OCI-LY3 (cell line): ENCODE data around the gene SLC19A3.
"Not testable (repeated sequence)": the region's sequence is repeated elsewhere in the genome, so short reads cannot be mapped to it uniquely, and the experiment has no call there.

Source experiments
- H2AFZ ChIP-seq: fragments of 200-600, 300-600 bp; shearing (Covaris generic); 2 replicates; pipeline ENCODE4 v1.6.0; 2014; ENCODE audit warnings: antibody characterized with exemption, low read depth, low read length
- H3K27ac ChIP-seq: fragments of 200-600, 300-600 bp; sonication (generic); 2 replicates; pipeline ENCODE4 v1.5.1; 2014; ENCODE audit warnings: mild to moderate bottlenecking, low read length, moderate library complexity, mixed read lengths
- H3K27me3 ChIP-seq: fragments of 200-600, 300-600 bp; sonication (generic); 2 replicates; pipeline ENCODE4 v1.6.1; 2014; ENCODE audit warnings: low read depth, low read length, mixed read lengths
- H3K36me3 ChIP-seq: fragments of 200-600, 300-600 bp; sonication (generic); replicated peaks from 2 replicates; pipeline ENCODE3; 2014; ENCODE audit warnings: low read depth, low read length, mixed read lengths
- H3K4me1 ChIP-seq: fragments of 300-600, 200-600 bp; sonication (generic); 2 replicates; pipeline ENCODE4 v1.6.1; 2014; ENCODE audit warnings: low read length, mixed read lengths
- H3K4me2 ChIP-seq: fragments of 200-600, 300-600 bp; sonication (generic); 2 replicates; pipeline ENCODE4 v1.6.1; 2014; ENCODE audit warnings: low read length, mixed read lengths
- H3K4me3 ChIP-seq: fragments of 300-600, 200-600 bp; sonication (generic); 2 replicates; pipeline ENCODE4 v1.5.1; 2014; ENCODE audit warnings: antibody characterized with exemption, mild to moderate bottlenecking, low read length, moderate library complexity
- H3K79me2 ChIP-seq: fragments of 300-600, 200-600 bp; shearing (Covaris generic); 2 replicates; pipeline ENCODE4 v1.6.1; 2014; ENCODE audit warnings: mild to moderate bottlenecking, low read length, mixed read lengths
- H3K9ac ChIP-seq: fragments of 300-600, 200-600 bp; shearing (Covaris generic); 2 replicates; pipeline ENCODE4 v1.6.0; 2014; ENCODE audit warnings: mild to moderate bottlenecking, low read length, moderate library complexity
- H3K9me3 ChIP-seq: fragments of 200-600, 300-600 bp; shearing (Covaris generic); 2 replicates; pipeline ENCODE4 v1.6.1; 2014; ENCODE audit warnings: low read length, mixed read lengths; ENCODE audit not compliant: insufficient read depth
- H4K20me1 ChIP-seq: fragments of 200-600, 300-600 bp; sonication (generic); 2 replicates; pipeline ENCODE4 v1.6.1; 2016; ENCODE audit warnings: low read length, mixed read lengths; ENCODE audit not compliant: insufficient read depth
- CTCF ChIP-seq: fragments of 200-600, 300-600 bp; sonication (generic); IDR thresholded peaks from 2 replicates; pipeline ENCODE4 v1.5.1; 2014; ENCODE audit warnings: antibody characterized with exemption, low read length, low read depth
- EZH2phosphoT487 ChIP-seq: fragments of 200-600 bp; shearing (Covaris generic); IDR thresholded peaks from 2 replicates; pipeline ENCODE4 v1.6.1; 2018; ENCODE audit warnings: antibody characterized with exemption, mixed run types, low read depth

The SLC19A3 gene

DNA sequence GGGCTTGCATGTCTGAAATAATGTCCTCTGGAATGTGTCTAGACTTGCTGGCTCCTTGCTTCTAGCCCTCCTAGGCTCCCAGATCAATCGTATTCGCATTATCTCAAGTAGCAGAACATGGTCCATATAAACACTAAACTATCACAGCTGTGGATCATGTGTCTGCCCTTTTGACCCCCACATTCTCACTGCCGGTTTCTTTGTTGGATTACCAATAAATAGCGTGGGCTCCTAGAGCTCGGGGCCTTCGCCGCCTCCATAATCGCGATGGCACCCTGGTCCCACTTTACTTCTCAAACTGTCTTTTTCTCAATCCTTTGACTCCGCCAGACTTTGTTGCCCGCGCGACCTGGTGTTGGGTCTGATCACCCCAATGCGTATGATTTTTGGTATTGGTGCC is 21.5 kb upstream of the SLC19A3 start:
- no peaks in the 10 kb centered on the region for H3K27me3 ChIP-seq
- no peak overlapping the region for H3K4me2 ChIP-seq
- H3K27ac ChIP-seq = no peak overlapping the region
- TF ChIP-seq CTCF (no peak), EZH2phosphoT487 (no peak)
- H3K79me2 ChIP-seq = no peaks in the 10 kb centered on the region
- no peaks in the 10 kb centered on the region for H3K36me3 ChIP-seq
- H3K4me1 ChIP-seq = no peaks in the 10 kb centered on the region
- no peaks in the 10 kb centered on the region for H3K9me3 ChIP-seq
- H4K20me1 ChIP-seq = no peaks in the 10 kb centered on the region
- no peak overlapping the region for H2AFZ ChIP-seq
- H3K4me3 ChIP-seq = no peak overlapping the region
- no peak overlapping the region for H3K9ac ChIP-seq

GRCh38 chr2:227728035-227728434 is 10.2 kb upstream of the SLC19A3 start, which contains the start of gene SCYGR7:
TSS of gene SCYGR7 (plus strand) at chr2:227728335. CDS start at chr2:227728335, 0 bp downstream.
- Histone ChIP-seq H3K4me3 (no peak within 1 kb of the TSS), H4K20me1 (no peaks in the 10 kb centered on the region), H3K4me1 (no peaks in the 10 kb centered on the region), H3K27ac (no peak within 1 kb of the TSS), H3K9ac (no peak within 1 kb of the TSS), H2AFZ (no peak within 1 kb of the TSS), H3K36me3 (no peaks in the 10 kb centered on the region), H3K4me2 (no peak within 1 kb of the TSS), H3K27me3 (no peaks in the 10 kb centered on the region), H3K9me3 (no peaks in the 10 kb centered on the region), H3K79me2 (no peaks in the 10 kb centered on the region)
- TF ChIP-seq CTCF = no peak
- TF ChIP-seq EZH2phosphoT487 = no peak

- no peak for TF ChIP-seq CTCF
- TF ChIP-seq EZH2phosphoT487 = no peak
Observed at GRCh38 chr2:227724394-227725039, 6.7 kb upstream of the SLC19A3 start, which contains the start of gene SCYGR6. TSS of gene SCYGR6 (minus strand) at chr2:227724757. CDS start at chr2:227724757, 0 bp downstream.

GRCh38 chr2:227722821-227723220 is 5.0 kb upstream of the SLC19A3 start:
- H3K4me2 ChIP-seq, H3K4me3 ChIP-seq, H2AFZ ChIP-seq, H3K79me2 ChIP-seq, H4K20me1 ChIP-seq, H3K36me3 ChIP-seq, H3K27me3 ChIP-seq, H3K27ac ChIP-seq, H3K4me1 ChIP-seq, H3K9me3 ChIP-seq, H3K9ac ChIP-seq: not testable (repeated sequence)

More at GRCh38 chr2:227724394-227725039, 6.7 kb upstream of the SLC19A3 start, which contains the start of gene SCYGR6:
- H2AFZ ChIP-seq = no peak within 1 kb of the TSS
- H3K36me3 ChIP-seq = no peaks in the 10 kb centered on the region
- no peak within 1 kb of the TSS for H3K4me2 ChIP-seq
- H3K27me3 ChIP-seq = no peaks in the 10 kb centered on the region
- H3K4me3 ChIP-seq = no peak within 1 kb of the TSS
- H4K20me1 ChIP-seq = no peaks in the 10 kb centered on the region
- no peaks in the 10 kb centered on the region for H3K4me1 ChIP-seq
- no peak within 1 kb of the TSS for H3K9ac ChIP-seq
- H3K9me3 ChIP-seq = no peaks in the 10 kb centered on the region
- H3K27ac ChIP-seq = no peak within 1 kb of the TSS
- H3K79me2 ChIP-seq = no peaks in the 10 kb centered on the region
